Measurements from ENCODE around the gene SEMA3G.

Gene SEMA3G

GRCh38 chr3:52444860-52445793, at the start of gene SEMA3G:
Gene SEMA3G (minus strand): TSS chr3:52445103. CDS start chr3:52445027, 76 bp downstream.
- DNase-seq (ENCODE audit: low spot score): peak; percentile 71

- DNase-seq (ENCODE audit: low spot score): no peak
Observed at GRCh38 chr3:52494445-52494844, 49.5 kb upstream of the SEMA3G start.

- no peak for DNase-seq (ENCODE audit: low spot score)
Observed at GRCh38 chr3:52493232-52494017, 48.5 kb upstream of the SEMA3G start.

GRCh38 chr3:52492059-52492458, 47.2 kb upstream of the SEMA3G start:
- DNase-seq (ENCODE audit: low spot score): no peak

- peak; percentile 29 for DNase-seq (ENCODE audit: low spot score)
Observed at GRCh38 chr3:52490939-52491526, 46.1 kb upstream of the SEMA3G start.

- no peak for DNase-seq (ENCODE audit: low spot score)
Observed at GRCh38 chr3:52490035-52490938, 45.4 kb upstream of the SEMA3G start.

GRCh38 chr3:52489453-52489852, 44.5 kb upstream of the SEMA3G start:
- DNase-seq (ENCODE audit: low spot score): no peak

GRCh38 chr3:52488746-52489145, 43.8 kb upstream of the SEMA3G start:
- no peak for DNase-seq (ENCODE audit: low spot score)

- DNase-seq (ENCODE audit: low spot score): no peak
Observed at GRCh38 chr3:52487788-52488691, 43.1 kb upstream of the SEMA3G start.

- DNase-seq (ENCODE audit: low spot score): no peak
Observed at GRCh38 chr3:52487050-52487787, 42.3 kb upstream of the SEMA3G start.

- no peak for DNase-seq (ENCODE audit: low spot score)
Observed at GRCh38 chr3:52484680-52485461, 40.0 kb upstream of the SEMA3G start.

- no peak for DNase-seq (ENCODE audit: low spot score)
Observed at GRCh38 chr3:52483577-52484381, 38.9 kb upstream of the SEMA3G start.

- no peak for DNase-seq (ENCODE audit: low spot score)
Observed at GRCh38 chr3:52483081-52483480, 38.2 kb upstream of the SEMA3G start.

- no peak for DNase-seq (ENCODE audit: low spot score)
Observed at GRCh38 chr3:52481819-52482521, 37.1 kb upstream of the SEMA3G start.

- DNase-seq (ENCODE audit: low spot score): no peak
Observed at GRCh38 chr3:52480768-52481715, 36.1 kb upstream of the SEMA3G start.

GRCh38 chr3:52479877-52480575, 35.1 kb upstream of the SEMA3G start:
- DNase-seq (ENCODE audit: low spot score): no peak

Measured in kidney tubule cell (primary cell).